HG02642 (cell line): ENCODE results near the gene LMOD2.
"Not testable (repeated sequence)": the region's sequence is repeated elsewhere in the genome, so short reads cannot be mapped to it uniquely, and the experiment has no call there.

Source experiments
- ATAC-seq: cut with Tn5 transposase; IDR thresholded peaks from one replicate; pipeline ENCODE4 v1.9.1; 2021; ENCODE audit warnings: mild to moderate bottlenecking; ENCODE audit not compliant: unreplicated experiment, poor library complexity

LMOD2 gene, protein sequence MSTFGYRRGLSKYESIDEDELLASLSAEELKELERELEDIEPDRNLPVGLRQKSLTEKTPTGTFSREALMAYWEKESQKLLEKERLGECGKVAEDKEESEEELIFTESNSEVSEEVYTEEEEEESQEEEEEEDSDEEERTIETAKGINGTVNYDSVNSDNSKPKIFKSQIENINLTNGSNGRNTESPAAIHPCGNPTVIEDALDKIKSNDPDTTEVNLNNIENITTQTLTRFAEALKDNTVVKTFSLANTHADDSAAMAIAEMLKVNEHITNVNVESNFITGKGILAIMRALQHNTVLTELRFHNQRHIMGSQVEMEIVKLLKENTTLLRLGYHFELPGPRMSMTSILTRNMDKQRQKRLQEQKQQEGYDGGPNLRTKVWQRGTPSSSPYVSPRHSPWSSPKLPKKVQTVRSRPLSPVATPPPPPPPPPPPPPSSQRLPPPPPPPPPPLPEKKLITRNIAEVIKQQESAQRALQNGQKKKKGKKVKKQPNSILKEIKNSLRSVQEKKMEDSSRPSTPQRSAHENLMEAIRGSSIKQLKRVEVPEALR

DNA sequence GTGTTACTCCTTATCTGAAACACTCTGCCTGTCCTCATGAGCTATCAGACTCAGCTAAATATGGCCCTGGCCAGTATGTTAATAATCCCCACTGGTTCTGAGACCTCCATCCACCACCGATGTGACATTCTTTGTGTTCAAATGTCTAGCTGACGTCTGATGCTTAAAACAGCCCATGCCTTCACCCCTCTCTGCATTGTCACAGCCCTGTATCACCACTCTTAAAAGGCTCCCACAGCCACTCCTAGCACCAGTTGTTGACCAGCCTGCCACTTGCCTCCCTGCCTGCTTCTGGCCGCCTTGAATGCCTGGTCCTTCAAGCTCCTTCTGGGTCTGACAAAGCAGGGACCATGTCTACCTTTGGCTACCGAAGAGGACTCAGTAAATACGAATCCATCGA is at the start of gene LMOD2:
Gene LMOD2 (plus strand): TSS at position 253 of the 400 bp plus-strand sequence. CDS start 98 bp downstream, at position 351.
- ATAC-seq = no peak

DNA sequence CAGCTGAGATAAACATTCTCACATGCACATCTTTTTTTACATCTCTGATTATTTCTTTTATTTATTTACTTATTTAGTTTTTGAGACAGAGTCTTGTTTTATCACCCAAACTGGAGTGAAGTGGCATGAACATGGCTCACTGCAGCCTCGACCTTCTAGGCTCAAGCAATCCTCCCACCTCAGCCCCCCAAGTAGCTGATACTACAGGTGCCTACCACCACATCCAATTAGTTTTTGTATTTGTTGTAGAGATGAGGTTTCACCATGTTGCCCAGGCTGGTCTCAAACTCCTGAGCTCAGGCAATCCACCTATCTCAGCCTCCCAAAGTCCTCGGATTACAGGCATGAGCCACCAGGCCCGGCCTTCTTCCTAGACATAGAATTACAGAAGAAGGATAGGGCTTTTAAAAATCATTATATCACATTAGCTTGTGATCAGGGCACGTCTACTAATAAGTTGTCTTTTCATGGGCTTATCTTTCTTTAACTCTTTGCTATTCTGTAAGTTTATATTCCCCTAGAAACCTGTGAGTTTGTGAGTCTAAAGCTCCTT is 48.2 kb upstream of the LMOD2 start:
- ATAC-seq = no peak

GRCh38 chr7:123608991-123609882 is 46.4 kb upstream of the LMOD2 start:
- no peak for ATAC-seq

DNA sequence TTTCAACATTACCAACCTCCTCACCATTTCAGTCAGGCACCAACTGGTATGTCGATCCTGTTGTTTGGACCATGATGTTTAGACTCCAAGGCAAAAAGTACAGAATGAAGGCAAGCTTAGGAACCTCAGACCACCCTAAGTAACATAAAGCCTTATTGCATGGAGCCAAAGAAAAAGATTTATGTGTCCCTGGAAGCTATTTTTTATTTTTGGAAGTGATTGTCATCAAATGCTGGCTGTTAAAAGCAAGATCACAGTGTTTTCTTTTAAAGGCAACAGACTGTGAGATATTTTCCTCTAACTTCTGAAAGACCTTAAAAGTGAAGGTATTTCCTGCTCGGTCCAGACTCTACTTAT is 45.8 kb upstream of the LMOD2 start:
- no peak for ATAC-seq

DNA sequence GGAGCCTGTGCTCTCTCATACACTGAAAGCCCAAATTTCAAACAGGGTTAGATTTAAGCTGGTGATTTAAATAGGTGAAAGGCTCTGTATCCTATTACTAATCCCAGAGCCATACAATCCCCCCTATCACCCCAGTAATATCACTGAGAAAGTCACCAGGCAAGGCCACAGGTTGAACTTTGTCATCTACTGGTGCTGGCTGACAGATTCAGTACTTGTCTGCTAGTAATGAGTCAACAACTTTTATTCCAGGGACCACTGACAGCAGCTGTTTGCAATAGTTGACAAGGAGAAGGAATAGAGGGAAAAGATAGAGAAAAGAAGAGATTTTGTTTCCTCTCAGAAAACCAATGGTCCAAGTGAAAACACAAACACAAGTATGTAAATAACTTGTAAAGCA is 43.6 kb upstream of the LMOD2 start:
- ATAC-seq = no peak

DNA sequence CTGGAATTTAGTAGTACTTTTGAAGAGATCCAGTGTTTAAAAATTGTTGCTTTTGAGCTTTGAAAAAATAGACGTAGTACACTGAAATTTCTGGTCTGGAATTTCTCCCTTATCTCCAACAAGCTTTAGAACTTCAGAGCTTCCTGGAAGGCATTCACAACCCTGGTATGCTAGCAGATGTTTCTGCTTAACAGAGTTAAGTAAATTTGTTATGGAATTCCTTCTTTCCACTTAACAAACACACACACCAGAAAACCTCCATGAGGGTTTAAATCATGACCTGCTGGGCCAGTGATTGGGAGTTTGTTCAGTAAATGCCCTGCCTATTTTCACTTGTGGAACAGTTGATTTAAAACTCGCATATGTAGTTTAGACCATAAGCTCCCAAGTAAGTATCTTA is 40.3 kb upstream of the LMOD2 start:
- ATAC-seq = no peak

- no peak for ATAC-seq
Measured at GRCh38 chr7:123616223-123616622, 39.4 kb upstream of the LMOD2 start.

DNA sequence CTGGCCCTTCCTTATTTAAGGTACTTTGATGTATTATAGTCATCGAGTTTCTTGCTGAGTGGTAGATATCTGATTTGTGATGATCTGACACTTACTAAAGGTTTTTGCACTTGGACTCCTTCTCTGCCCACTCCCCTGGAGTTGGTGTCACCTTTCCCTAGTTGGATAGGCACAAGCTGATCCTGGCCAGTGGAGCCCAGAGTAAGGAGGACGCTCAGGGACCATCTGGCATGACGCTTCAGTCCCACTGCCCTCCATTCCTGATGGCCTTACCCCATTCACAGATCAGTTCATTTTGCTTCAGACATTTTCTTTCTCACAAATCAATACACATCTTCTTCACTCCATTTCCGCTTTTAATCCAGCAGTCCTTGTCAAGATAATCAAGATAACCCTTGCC is 34.0 kb upstream of the LMOD2 start:
- no peak for ATAC-seq

- no peak for ATAC-seq
Measured at GRCh38 chr7:123622660-123623386, 32.8 kb upstream of the LMOD2 start.

GRCh38 chr7:123624527-123625183 is 31.0 kb upstream of the LMOD2 start:
- ATAC-seq = peak; percentile 96

DNA sequence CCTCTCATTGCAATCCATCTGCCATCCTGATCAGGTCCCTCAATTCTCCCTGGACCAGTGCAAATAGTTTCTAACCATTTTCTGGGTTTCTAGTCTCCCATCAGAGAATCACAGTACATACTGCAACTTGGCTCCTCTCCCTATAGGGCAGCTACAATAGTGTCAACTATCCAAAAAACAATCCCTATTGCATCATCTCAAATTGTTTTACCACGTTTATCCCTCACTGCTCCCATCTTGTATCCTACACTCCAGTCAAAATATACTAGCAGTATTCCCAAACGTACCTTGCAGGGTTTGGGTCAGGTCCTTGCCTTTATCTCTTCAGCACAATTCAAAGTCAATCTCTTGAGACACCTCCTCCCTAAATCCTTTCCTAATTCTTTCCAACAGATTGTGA is 30.4 kb upstream of the LMOD2 start:
- ATAC-seq = no peak

- ATAC-seq = no peak
Measured at GRCh38 chr7:123627851-123628250, 27.8 kb upstream of the LMOD2 start.

GRCh38 chr7:123628829-123629228 is 26.8 kb upstream of the LMOD2 start:
- no peak for ATAC-seq

GRCh38 chr7:123629281-123629680 is 26.4 kb upstream of the LMOD2 start:
- no peak for ATAC-seq

DNA sequence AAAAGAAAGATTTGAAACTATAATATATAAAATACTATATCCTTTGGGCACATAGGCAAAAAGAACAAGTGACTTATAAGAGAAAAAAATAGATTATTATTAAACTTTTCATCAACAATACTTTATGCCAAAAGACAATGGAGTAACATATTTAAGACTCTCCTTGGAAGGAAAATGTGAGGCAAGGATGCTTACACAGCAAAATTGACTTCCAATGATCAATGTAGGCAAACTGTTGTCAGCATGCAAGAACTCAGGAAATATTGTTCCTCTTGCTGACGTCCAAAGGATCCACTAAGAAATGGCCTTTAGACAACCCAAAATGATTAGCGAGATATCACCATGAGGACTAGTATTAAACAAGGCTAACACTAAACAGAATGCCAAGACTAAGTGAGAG is 22.9 kb upstream of the LMOD2 start:
- no peak for ATAC-seq

DNA sequence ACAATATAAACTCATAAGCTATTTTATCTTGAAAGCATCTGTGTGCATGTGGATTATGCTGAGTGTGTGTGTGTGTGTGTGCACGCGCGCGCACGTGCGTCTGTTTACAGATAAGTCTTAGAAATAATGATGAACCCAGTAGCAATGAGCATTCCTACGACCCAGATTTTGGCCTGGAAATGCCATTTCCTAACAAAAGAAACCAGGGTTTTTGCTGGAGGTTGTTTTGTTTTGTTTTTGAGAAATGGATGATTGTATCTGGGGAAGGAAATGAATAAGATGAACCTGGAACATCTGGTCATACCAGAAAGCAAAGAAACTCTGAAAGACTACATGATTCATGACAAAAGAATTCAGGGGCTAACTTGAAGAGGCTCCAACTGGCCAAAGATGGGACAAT is 22.1 kb upstream of the LMOD2 start:
- no peak for ATAC-seq

- ATAC-seq = not testable (repeated sequence)
Measured at GRCh38 chr7:123634011-123634573, 21.6 kb upstream of the LMOD2 start.

DNA sequence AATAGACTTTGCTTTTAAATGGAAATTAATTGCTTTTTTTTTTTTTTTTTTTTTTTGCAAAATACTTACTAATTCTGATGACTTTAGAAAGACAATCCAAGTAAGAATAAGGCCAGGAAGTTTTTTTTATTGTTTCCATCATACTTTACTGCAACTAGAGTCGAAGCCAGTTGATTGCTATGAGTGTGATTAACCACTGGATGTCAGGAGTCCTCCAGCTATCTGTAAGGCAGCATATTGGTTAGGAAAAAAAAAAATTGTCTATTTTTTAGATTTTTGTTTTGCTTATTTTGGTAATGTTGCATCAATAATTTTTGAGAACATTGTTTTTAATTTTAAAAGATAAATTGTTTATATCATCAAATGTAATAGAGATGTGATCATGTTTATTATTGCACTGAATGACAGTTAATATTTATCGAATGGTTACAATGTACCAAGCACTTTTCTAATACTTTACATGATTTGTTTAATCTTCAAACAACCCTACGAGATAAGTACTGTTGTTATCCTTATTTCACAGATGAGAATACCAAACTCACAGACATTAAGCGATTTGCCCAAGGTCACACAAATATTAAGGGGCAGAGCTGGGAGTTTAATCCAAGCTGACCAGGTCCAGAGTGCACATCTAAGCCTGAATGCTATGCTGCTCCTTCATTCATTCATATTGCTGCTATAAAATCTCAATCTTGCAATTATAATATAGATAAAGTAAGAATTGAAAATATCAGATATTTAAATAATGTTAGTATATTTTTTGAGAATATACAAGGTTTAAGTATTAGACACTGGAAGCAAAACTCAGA is 19.9 kb upstream of the LMOD2 start:
- no peak for ATAC-seq

GRCh38 chr7:123637203-123637602 is 18.5 kb upstream of the LMOD2 start:
- no peak for ATAC-seq
